ENCODE measurements around the gene FOXK1.
A peak's percentile ranks its signal among the peaks of the same experiment; 100 is the strongest.

DNA sequence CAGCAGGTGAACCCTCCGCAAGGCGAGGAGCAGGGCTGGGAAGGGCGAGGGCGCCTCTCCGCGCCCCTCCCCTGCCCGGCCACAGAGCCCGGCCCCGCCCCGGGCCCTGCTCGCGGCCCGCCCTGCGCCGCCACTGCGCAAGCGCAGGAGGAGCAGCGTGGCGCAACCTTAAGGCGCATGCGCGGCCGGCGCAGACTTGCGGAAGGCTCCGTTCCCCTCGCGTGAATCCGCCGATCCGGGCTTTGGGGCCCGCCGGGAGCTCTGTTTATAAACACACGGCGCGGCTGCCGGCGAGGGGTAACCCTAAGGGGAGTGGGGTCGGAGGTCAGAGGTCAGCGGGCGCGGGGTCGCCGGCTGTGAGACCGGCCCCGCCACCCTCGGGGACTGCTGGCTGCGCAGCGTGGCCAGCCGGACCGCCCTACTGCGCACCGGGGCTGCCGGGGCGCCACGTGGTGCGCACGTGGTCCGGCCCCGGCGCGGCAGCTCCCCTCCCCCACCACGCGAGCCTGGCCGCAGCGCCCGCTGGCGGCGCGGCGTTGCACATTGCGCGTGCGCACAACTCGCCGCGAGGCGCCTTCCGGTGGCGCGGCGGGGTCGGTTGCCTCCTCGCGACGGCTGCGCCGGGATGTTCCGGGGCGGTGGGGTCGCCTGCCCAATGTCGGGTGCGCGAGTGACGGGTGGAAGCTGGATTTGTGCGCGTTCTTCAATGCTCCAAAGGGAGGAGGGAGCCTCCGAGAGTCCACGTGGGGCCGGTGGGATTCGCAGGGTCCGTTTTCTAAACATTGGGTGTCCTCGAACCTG lies 40.2 kb upstream of the FOXK1 start:
- TF ChIP-seq, protein P1, sequence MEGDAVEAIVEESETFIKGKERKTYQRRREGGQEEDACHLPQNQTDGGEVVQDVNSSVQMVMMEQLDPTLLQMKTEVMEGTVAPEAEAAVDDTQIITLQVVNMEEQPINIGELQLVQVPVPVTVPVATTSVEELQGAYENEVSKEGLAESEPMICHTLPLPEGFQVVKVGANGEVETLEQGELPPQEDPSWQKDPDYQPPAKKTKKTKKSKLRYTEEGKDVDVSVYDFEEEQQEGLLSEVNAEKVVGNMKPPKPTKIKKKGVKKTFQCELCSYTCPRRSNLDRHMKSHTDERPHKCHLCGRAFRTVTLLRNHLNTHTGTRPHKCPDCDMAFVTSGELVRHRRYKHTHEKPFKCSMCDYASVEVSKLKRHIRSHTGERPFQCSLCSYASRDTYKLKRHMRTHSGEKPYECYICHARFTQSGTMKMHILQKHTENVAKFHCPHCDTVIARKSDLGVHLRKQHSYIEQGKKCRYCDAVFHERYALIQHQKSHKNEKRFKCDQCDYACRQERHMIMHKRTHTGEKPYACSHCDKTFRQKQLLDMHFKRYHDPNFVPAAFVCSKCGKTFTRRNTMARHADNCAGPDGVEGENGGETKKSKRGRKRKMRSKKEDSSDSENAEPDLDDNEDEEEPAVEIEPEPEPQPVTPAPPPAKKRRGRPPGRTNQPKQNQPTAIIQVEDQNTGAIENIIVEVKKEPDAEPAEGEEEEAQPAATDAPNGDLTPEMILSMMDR (IDR thresholded peaks at IDR 0.05 in 2 of 3, conservative IDR thresholded peaks at IDR 0.05 in 1 of 3; ENCODE audit: insufficient read depth in 2 of 3, low read depth in 1 of 3, low read length in 3 of 3): peak; percentile 38 to 75 (median 52); a peak in 5 of 6 replicates
- TF ChIP-seq NFE2L1 (tag; IDR thresholded peaks at IDR 0.05; ENCODE audit: borderline replicate concordance, low read depth) (no peak), NFATC3 (IDR thresholded peaks at IDR 0.05) (no peak), PHB2 (IDR thresholded peaks at IDR 0.05; ENCODE audit: low read depth) (no peak), HEY1 (CRISPR knock-in tag; IDR thresholded peaks at IDR 0.05; ENCODE audit: borderline replicate concordance) (no peak), MAFK (IDR thresholded peaks at IDR 0.05; ENCODE audit: low read length) (no peak; the same call in 1 of the 2 replicates), ETV6 (IDR thresholded peaks at IDR 0.05; ENCODE audit: borderline replicate concordance in 1 of 2, low read depth in 2 of 2, low read length in 1 of 2) (no peak), ETV6 (CRISPR knock-in tag; IDR thresholded peaks at IDR 0.05; ENCODE audit: borderline replicate concordance) (peak; percentile 86; the same call in 1 of the 2 replicates)
- TF ChIP-seq, protein P2, sequence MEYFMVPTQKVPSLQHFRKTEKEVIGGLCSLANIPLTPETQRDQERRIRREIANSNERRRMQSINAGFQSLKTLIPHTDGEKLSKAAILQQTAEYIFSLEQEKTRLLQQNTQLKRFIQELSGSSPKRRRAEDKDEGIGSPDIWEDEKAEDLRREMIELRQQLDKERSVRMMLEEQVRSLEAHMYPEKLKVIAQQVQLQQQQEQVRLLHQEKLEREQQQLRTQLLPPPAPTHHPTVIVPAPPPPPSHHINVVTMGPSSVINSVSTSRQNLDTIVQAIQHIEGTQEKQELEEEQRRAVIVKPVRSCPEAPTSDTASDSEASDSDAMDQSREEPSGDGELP (CRISPR knock-in tag; IDR thresholded peaks at IDR 0.05; ENCODE audit: borderline replicate concordance): peak; percentile 86
- TF ChIP-seq, protein P3, sequence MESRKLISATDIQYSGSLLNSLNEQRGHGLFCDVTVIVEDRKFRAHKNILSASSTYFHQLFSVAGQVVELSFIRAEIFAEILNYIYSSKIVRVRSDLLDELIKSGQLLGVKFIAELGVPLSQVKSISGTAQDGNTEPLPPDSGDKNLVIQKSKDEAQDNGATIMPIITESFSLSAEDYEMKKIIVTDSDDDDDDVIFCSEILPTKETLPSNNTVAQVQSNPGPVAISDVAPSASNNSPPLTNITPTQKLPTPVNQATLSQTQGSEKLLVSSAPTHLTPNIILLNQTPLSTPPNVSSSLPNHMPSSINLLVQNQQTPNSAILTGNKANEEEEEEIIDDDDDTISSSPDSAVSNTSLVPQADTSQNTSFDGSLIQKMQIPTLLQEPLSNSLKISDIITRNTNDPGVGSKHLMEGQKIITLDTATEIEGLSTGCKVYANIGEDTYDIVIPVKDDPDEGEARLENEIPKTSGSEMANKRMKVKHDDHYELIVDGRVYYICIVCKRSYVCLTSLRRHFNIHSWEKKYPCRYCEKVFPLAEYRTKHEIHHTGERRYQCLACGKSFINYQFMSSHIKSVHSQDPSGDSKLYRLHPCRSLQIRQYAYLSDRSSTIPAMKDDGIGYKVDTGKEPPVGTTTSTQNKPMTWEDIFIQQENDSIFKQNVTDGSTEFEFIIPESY (CRISPR knock-in tag; IDR thresholded peaks at IDR 0.05): peak; percentile 82

Measured in K562 (cell line).